WTC11 (cell line): Measurements from ENCODE around the gene LRRC8A. TPM values are rescaled to one million over a fixed set of nuclear protein-coding genes. Genes with fewer than 3 reads are reported as not detected.

Source experiments
- ATAC-seq: fragments of 200-7000 bp; cut with Tn5 transposase; 2 replicates; pipeline ENCODE4 v1.10.0; 2021; ENCODE audit warnings: mild to moderate bottlenecking, moderate library complexity
- CTCF ChIA-PET: fragments of 300-600 bp; sonication (Branson Sonifier 250); formaldehyde crosslinking; loops from one replicate; lab custom pipeline; 2021; ENCODE audit warnings: antibody characterized with exemption; lab: Charles Lee
- POLR2A ChIA-PET: fragments of 350-600 bp; sonication (Branson Sonifier 250); formaldehyde crosslinking; loops from one replicate; lab custom pipeline; 2021; ENCODE audit warnings: antibody characterized with exemption; lab: Charles Lee
- DNase-seq: peaks from one replicate; pipeline ENCODE4 v3.0.0; 2021; ENCODE audit warnings: low spot score
- H3K27ac Mint-ChIP-seq: 2 replicates; pipeline ENCODE4 v1.8.0; 2021; ENCODE audit warnings: mixed read lengths
- H3K27me3 Mint-ChIP-seq: 2 replicates; pipeline ENCODE4 v1.8.0; 2021; ENCODE audit warnings: low read depth, mild to moderate bottlenecking, moderate library complexity, mixed read lengths
- H3K36me3 Mint-ChIP-seq: 2 replicates; pipeline ENCODE4 v1.8.0; 2021; ENCODE audit warnings: mixed read lengths
- H3K4me1 Mint-ChIP-seq: 2 replicates; pipeline ENCODE4 v1.8.0; 2022; ENCODE audit warnings: mixed read lengths
- H3K4me3 Mint-ChIP-seq: 2 replicates; pipeline ENCODE4 v1.8.0; 2021; ENCODE audit warnings: mild to moderate bottlenecking, moderate library complexity, mixed read lengths
- H3K9me3 Mint-ChIP-seq: 2 replicates; pipeline ENCODE4 v1.8.0; 2021; ENCODE audit warnings: mixed read lengths
- ARID4B ChIP-seq: sonication (generic); formaldehyde crosslinking; IDR thresholded peaks from 2 replicates; pipeline ENCODE4 v1.8.0; 2023; ENCODE audit warnings: missing genetic modification reagents, mild to moderate bottlenecking, borderline replicate concordance
- ATF2 ChIP-seq: sonication (generic); formaldehyde crosslinking; IDR thresholded peaks from 2 replicates; pipeline ENCODE4 v1.8.1; 2022; ENCODE audit warnings: low read depth, missing genetic modification reagents, borderline replicate concordance
- E2F5 ChIP-seq: sonication (generic); formaldehyde crosslinking; IDR thresholded peaks from 2 replicates; pipeline ENCODE4 v1.8.1; 2022; ENCODE audit warnings: mild to moderate bottlenecking, moderate library complexity, missing genetic modification reagents
- ETV6 ChIP-seq: sonication (generic); formaldehyde crosslinking; IDR thresholded peaks from 2 replicates; pipeline ENCODE4 v1.8.1; 2022; ENCODE audit warnings: mild to moderate bottlenecking, missing genetic modification reagents
- FOXK1 ChIP-seq: sonication (generic); formaldehyde crosslinking; IDR thresholded peaks from 2 replicates; pipeline ENCODE4 v1.8.0; 2022; ENCODE audit warnings: mild to moderate bottlenecking, moderate library complexity, missing genetic modification reagents
- FOXP1 ChIP-seq: sonication (generic); formaldehyde crosslinking; IDR thresholded peaks from 2 replicates; pipeline ENCODE4 v1.8.0; 2022; ENCODE audit warnings: missing genetic modification reagents, mild to moderate bottlenecking, moderate library complexity, borderline replicate concordance
- GABPB1 ChIP-seq: sonication (generic); formaldehyde crosslinking; IDR thresholded peaks from 2 replicates; pipeline ENCODE4 v1.8.1; 2023; ENCODE audit warnings: mild to moderate bottlenecking, missing genetic modification reagents
- GRHL2 ChIP-seq: fragments of 250-450 bp; sonication (Bioruptor Pico); IDR thresholded peaks from 2 replicates; pipeline ENCODE4 v1.8.0; 2022; ENCODE audit warnings: mild to moderate bottlenecking, moderate library complexity; ENCODE audit not compliant: insufficient replicate concordance, severe bottlenecking
- HMGA2 ChIP-seq: fragments of 250-450 bp; sonication (Bioruptor Pico); IDR thresholded peaks from 2 replicates; pipeline ENCODE4 v1.4.0; 2021; ENCODE audit warnings: mild to moderate bottlenecking, moderate library complexity
- MLX ChIP-seq: sonication (generic); formaldehyde crosslinking; IDR thresholded peaks from 2 replicates; pipeline ENCODE4 v1.8.1; 2023; ENCODE audit warnings: mild to moderate bottlenecking, missing genetic modification reagents, moderate library complexity
- PRDM15 ChIP-seq: sonication (generic); formaldehyde crosslinking; IDR thresholded peaks from 2 replicates; pipeline ENCODE4 v1.8.0; 2022; ENCODE audit warnings: missing genetic modification reagents
- SMAD4 ChIP-seq: sonication (generic); formaldehyde crosslinking; IDR thresholded peaks from 2 replicates; pipeline ENCODE4 v1.8.0; 2022; ENCODE audit warnings: mild to moderate bottlenecking, missing genetic modification reagents
- SOX15 ChIP-seq: fragments of 250-450 bp; sonication (Bioruptor Pico); IDR thresholded peaks from 2 replicates; pipeline ENCODE4 v1.9.0; 2021; ENCODE audit warnings: mild to moderate bottlenecking
- SP1 ChIP-seq: sonication (generic); formaldehyde crosslinking; conservative IDR thresholded peaks from 2 replicates; pipeline ENCODE4 v1.8.1; 2022; ENCODE audit warnings: missing genetic modification reagents
- TCF7 ChIP-seq: sonication (generic); formaldehyde crosslinking; IDR thresholded peaks from 2 replicates; pipeline ENCODE4 v1.8.0; 2022; ENCODE audit warnings: mild to moderate bottlenecking, low read depth, missing genetic modification reagents, moderate library complexity
- TP53 ChIP-seq: sonication (generic); formaldehyde crosslinking; IDR thresholded peaks from 2 replicates; pipeline ENCODE4 v1.8.1; 2023; ENCODE audit warnings: mild to moderate bottlenecking, missing genetic modification reagents
- ZNF138 ChIP-seq: sonication (generic); formaldehyde crosslinking; conservative IDR thresholded peaks from 2 replicates; pipeline ENCODE4 v1.8.1; 2022; ENCODE audit warnings: mild to moderate bottlenecking, moderate library complexity, missing genetic modification reagents
- ZNF423 ChIP-seq: fragments of 250-450 bp; sonication (Bioruptor Pico); IDR thresholded peaks from 2 replicates; pipeline ENCODE4 v2.1.2; 2022; ENCODE audit warnings: mild to moderate bottlenecking, moderate library complexity
- ZNF532 ChIP-seq: fragments of 250-450 bp; sonication (Bioruptor Pico); IDR thresholded peaks from 2 replicates; pipeline ENCODE4 v1.9.0; 2021; ENCODE audit warnings: mild to moderate bottlenecking, borderline replicate concordance
- ZSCAN18 ChIP-seq: fragments of 250-450 bp; sonication (Bioruptor Pico); IDR thresholded peaks from 2 replicates; pipeline ENCODE4 v2.1.2; 2022; ENCODE audit warnings: mild to moderate bottlenecking, moderate library complexity
- total RNA-seq: library from RNA; stranded (reverse); gene quantifications from 3 replicates; pipeline ENCODE4 v1.2.3, GENCODE V29; 2021

Gene LRRC8A
- total RNA-seq, 1 experiment from 2014 or later, result 83.5 TPM

- Mint-ChIP-seq H3K36me3 (peaks cover 20% of the 10 kb centered on the region), H3K4me3 (peak overlapping the region; percentile 93)
Measured at GRCh38 chr9:128884164-128884563, 2.2 kb downstream of the LRRC8A start.

More at GRCh38 chr9:128884164-128884563, 2.2 kb downstream of the LRRC8A start:
- no peak for TF ChIP-seq FOXK1
- no peak for TF ChIP-seq ZNF138 (CRISPR knock-in tag)
- no peak for TF ChIP-seq SMAD4 (CRISPR knock-in tag)
- no peak for TF ChIP-seq ARID4B (CRISPR knock-in tag)
- no peak for TF ChIP-seq E2F5 (CRISPR knock-in tag)
- TF ChIP-seq ATF2 (CRISPR knock-in tag), result no peak
- no peak for TF ChIP-seq ZNF532
- no peak for TF ChIP-seq FOXP1 (CRISPR knock-in tag)
- no peak for TF ChIP-seq TCF7
- TF ChIP-seq PRDM15 (CRISPR knock-in tag), result no peak
- TF ChIP-seq HMGA2 (CRISPR knock-in tag), result no peak
- TF ChIP-seq GRHL2 (CRISPR knock-in tag), result no peak
- TF ChIP-seq MLX, result no peak
- TF ChIP-seq SP1 (CRISPR knock-in tag), result no peak
- no peak for TF ChIP-seq ZSCAN18 (CRISPR knock-in tag)
- TF ChIP-seq SOX15 (CRISPR knock-in tag), result no peak
- TF ChIP-seq GABPB1 (CRISPR knock-in tag), result no peak
- no peak for TF ChIP-seq TP53 (CRISPR knock-in tag)
- TF ChIP-seq ETV6 (CRISPR knock-in tag), result no peak
- TF ChIP-seq ZNF423 (CRISPR knock-in tag), result no peak
- POLR2A ChIA-PET, result no interaction called here
- ATAC-seq (no peak), DNase-seq (no peak)
- Mint-ChIP-seq H3K9me3 (no peaks in the 10 kb centered on the region), H3K4me1 (peaks cover 70% of the 10 kb centered on the region), H3K27ac (peak overlapping the region; percentile 69), H3K27me3 (no peaks in the 10 kb centered on the region)
- CTCF ChIA-PET, result no interaction called here
